Epithelial cell of prostate (primary cell): ENCODE results near the gene DNAJC15.
A peak's percentile ranks its signal among the peaks of the same experiment; 100 is the strongest.
"Not testable (repeated sequence)": the region's sequence is repeated elsewhere in the genome, so short reads cannot be mapped to it uniquely, and the experiment has no call there.

Experiments used
- DNase-seq: peaks from one replicate; pipeline ENCODE4 v3.0.0-alpha.2; 2011; ENCODE audit warnings: low read depth, low spot score
- H3K27ac ChIP-seq: fragments of 450-650 bp; 2 replicates; pipeline ENCODE4 v1.5.1; 2017; ENCODE audit warnings: mild to moderate bottlenecking

The DNAJC15 gene

DNA sequence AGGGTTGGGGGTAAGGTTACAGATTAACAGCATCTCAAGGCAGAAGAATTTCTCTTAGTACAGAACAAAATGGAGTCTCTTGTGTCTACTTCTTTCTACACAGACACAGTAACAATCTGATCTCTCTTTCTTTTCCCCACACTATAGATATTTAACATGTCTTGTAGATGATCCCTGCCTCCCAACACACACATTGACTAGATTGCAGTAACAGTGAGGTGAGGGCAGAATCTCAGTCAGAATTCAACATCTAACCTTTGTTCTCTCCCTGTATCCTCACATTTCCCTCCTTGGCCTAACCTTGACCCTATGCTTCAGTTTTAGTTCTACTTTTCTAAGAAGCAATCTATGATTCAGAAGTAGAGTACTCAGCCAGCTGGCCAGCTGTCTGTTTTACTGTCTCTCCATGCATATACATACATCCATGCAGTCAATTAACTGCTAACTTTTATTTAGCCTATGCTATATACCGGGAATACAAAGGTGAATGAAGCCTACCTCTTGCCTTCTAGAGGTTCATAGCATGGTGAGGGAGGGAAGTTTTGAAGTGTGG, 18.1 kb downstream of the DNAJC15 start:
- H3K27ac ChIP-seq, result no peak overlapping the region
- no peak for DNase-seq

DNA sequence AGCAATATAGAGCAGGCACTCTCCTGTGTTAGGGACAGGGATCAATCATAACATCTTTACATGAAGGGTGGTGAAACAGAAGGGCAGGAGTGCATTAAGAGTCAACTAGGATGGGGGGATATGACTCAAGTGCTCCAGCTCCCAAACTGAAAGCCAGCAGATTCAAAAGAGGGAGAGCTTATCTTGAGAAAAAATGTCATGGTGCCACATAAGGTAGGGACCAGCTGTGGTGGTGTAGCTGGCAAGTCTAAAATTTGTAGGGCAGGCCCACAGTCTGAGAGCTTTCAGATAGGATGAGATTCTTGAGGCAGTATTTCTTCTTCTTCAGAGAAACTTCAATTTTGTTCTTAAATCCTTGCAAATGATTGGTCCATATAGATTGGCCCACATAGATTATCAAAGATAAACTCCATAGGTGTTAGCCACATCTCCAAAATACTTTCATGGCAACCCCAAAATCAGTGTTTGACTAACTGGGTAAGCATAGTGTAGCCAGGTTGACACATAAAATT, 19.1 kb downstream of the DNAJC15 start:
- DNase-seq, result no peak
- H3K27ac ChIP-seq, result no peak overlapping the region

DNA sequence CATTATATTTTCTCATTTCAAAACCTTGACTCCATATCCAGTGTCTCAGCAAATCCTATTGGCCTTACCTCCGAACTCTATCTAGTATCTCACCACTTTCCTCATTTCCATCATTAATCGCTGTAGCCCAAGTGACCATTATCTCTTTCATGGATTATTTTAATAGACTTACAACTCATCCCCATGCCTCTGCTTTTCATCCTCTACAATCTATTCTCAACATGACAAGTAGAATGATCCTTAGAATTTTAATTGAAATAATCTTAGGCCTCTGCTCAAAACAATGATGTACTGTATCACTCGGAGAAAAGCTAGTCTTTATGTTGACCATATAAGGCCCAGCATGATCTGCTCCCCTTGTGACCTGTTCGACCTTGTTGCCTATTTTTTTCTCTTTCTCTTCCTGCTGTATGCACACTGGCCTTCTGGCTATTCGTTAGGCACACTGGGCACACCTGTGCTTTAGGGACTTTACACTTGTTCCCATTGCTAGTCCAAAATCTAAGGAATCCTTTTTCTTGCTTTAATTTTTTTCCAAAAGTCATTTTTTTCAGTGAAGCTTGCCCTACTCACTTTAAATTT, 21.4 kb downstream of the DNAJC15 start:
- no peak for DNase-seq
- peak overlapping the region; percentile 68 for H3K27ac ChIP-seq

GRCh38 chr13:43045302-43045773, 22.0 kb downstream of the DNAJC15 start:
- DNase-seq, result not testable (repeated sequence)
- peak overlapping the region; percentile 68 for H3K27ac ChIP-seq

DNA sequence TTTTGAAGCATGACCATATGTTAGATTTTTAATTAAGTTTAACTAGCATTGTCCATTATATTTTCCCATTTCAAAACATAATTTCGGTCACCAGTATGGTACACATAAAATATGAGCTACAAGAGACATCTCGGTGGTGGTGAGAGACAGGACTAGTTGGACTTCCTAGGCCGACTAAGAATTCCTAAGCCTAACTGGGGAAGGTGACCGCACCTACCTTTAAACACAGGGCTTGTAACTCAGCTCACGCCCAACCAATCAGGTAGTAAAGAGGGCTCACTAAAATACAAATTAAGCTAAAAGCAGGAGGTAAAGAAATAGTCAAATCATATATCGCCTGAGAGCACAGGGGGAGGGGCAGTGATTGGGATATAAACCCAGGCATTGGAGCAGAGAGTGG, 22.9 kb downstream of the DNAJC15 start:
- no peak for DNase-seq

DNA sequence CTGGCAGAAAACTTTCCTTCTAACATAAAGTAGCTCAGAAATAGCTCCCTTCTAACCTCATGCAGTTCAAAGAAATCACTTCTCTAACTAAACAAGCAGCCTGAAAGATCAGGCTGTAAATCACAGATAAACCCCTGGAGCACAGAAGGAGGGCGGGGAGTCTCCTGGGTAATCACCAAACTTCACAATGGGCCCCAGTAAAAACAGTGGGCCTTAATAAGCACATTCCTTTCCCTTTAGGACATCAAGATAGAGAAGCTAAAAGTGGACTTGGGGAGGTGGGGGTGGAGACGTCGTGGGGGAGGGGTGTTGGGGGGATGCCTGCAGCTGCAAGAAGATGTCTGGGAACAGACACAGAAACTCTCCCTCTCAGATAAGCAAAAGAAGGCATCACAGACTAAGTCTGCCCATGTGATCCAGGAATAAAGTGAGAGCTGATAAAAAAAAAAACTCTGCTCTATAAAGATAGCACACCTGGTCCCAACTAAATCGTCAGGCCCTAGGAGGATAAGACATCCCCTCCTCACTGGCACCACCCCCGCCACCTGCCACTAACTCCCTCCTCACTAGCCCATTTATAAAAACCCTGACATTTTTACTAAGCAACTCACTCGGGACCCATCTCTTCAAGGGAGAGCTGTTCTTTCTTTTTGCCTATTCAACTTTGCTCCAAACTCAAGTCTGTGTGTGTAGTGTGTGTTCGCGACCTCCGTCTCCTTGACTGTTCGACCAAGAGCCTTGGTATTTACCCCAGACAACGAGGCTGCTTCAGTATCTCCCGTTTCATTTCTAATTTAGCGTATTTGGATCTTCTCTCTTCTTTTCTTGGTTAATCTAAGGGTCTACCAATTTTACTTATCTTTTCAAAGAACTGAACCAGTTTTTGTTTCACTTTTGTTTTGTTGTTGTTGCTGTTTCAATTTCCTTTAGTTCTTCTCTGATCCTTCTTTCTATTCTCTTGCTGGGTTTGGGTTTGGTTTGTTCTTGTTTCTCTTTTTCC, 31.7 kb downstream of the DNAJC15 start:
- peak overlapping the region; percentile 49 for H3K27ac ChIP-seq
- no peak for DNase-seq

More for the DNA sequence above, 22.9 kb downstream of the DNAJC15 start:
- H3K27ac ChIP-seq, result peak overlapping the region; percentile 68

DNA sequence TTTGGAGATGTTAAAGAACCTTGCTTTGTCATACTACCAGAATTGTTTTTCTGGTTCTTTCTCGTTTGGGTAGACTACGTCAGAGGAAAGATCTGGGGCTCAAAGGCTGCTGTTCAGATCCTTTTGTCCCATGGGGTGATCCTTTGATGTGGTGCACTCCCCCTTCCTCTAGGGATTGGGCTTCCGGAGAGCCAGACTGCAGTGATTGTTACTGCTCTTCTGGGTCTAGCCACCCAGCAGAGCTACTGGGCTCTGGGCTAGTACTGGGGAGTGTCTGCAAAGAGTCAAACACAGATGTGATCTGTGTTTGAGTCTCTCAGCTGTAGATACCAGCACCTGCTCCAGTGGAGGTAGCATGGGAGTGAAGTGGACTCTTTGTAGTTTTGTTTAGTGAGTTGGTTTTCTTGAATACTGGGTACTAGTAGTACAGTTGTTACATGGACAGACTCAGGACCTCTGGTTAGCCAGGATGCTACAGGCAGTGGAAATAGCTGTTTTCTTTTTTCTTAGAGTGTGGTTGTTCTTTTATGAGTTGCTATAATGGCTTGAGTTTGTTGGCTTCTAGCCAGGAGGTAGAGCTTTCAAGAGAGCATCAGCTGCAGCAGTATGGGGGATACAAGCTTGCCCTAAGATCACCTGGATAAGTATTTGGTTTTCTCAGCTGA, 34.4 kb downstream of the DNAJC15 start:
- DNase-seq, result no peak

GRCh38 chr13:43058318-43058674, 34.9 kb downstream of the DNAJC15 start:
- peak; percentile 85 for DNase-seq
- peak overlapping the region; percentile 61 for H3K27ac ChIP-seq

More for the DNA sequence above, 34.4 kb downstream of the DNAJC15 start:
- H3K27ac ChIP-seq, result peak overlapping the region; percentile 61

DNA sequence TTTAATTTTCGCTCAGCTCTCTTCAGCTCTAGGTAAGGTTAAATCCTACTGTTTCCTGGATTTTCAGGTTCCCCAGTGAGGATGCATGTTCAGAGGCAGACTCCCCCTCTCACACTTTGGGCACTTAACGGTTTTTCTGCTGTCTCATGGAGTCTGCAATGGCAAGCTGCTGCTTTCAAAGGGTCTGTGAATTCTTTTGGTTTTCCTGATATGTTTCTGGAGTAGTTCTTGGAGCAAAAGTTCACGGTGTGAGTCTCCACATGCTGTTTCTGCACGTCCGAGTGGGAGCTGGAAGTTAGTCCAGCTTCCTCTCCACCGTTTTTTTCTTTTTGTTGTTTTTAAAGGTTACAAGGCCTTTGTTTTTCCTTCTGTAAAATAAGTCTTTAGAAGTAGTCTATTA, 35.4 kb downstream of the DNAJC15 start:
- peak overlapping the region; percentile 61 for H3K27ac ChIP-seq
- no peak for DNase-seq

DNA sequence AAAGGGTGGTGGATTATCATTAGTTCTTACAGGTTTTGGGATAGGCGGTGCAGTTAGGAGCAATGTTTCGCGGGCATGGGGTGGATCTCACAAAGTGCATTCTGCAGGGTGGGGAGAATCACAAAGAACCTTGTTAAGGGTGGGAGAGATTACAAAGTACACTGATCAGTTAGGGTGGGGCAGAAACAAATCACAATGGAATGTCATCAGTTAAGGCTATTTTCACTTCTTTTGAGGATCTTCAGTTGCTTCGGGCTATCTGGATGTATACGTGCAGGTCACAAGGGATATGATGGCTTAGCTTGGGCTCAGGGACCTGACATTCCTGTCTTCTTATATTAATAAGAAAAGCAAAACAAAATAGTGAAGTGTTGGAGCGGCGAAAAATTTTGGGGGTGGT, 36.4 kb downstream of the DNAJC15 start:
- DNase-seq, H3K27ac ChIP-seq: not testable (repeated sequence)

GRCh38 chr13:43060806-43061205, 37.4 kb downstream of the DNAJC15 start:
- not testable (repeated sequence) for DNase-seq, H3K27ac ChIP-seq

DNA sequence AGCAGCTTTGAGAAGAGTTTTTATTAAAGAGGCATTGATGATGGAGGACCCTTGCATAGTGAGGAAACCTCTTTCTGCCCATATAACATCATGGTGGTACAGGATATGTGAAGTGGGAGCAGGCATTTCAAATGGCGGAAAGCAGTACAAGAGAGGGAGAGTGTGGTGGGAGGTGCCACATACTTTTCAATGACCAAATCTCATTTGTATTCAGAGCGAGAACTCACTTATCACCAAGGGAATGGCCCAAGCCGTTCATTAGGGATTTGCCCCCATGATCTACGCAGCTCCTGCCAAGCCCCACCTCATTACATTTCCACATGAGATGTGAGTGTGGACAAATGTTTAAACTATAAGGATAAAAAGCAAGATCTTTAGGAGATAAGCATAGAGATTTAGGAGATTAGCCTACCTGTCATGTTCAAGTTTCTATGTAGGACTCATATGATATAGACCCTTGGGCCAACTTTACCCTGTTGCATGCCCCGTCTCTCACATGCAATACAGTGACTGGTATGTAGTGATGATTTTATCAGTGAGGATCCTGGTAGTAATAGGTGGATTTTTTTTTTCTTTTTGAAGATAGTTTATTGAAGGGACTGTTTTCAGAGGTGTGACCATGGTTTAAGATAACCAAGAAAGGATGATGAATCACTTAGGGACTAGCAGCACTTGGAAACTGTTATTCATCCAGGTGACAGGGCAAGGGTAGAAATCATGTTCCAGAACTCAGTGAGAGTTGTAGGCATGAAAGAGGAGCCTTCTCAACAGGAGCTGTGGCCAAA, 38.3 kb downstream of the DNAJC15 start:
- no peak for DNase-seq
- no peak overlapping the region for H3K27ac ChIP-seq

GRCh38 chr13:43071824-43072223, 48.4 kb downstream of the DNAJC15 start:
- no peak for DNase-seq
- no peak overlapping the region for H3K27ac ChIP-seq

DNA sequence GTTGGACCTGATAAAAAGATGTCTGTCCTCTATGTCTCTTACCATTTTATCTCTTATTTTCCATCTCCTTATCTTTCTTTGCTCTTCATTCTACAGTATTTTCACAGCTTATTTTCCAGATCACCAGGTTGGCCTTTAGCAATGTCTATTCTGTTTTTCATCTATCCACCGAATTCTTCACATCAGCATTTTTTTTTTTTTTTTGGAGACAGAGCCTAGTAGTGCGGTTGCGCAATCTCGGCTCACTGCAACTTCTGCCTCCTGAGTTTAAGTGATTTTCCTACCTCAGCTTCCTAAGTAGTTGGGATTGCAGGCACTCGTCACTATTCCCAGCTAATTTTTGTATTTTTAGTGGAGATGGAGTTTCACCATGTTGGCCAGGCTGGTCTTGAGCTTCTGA, 49.0 kb downstream of the DNAJC15 start:
- H3K27ac ChIP-seq, result no peak overlapping the region
- DNase-seq, result no peak

DNA sequence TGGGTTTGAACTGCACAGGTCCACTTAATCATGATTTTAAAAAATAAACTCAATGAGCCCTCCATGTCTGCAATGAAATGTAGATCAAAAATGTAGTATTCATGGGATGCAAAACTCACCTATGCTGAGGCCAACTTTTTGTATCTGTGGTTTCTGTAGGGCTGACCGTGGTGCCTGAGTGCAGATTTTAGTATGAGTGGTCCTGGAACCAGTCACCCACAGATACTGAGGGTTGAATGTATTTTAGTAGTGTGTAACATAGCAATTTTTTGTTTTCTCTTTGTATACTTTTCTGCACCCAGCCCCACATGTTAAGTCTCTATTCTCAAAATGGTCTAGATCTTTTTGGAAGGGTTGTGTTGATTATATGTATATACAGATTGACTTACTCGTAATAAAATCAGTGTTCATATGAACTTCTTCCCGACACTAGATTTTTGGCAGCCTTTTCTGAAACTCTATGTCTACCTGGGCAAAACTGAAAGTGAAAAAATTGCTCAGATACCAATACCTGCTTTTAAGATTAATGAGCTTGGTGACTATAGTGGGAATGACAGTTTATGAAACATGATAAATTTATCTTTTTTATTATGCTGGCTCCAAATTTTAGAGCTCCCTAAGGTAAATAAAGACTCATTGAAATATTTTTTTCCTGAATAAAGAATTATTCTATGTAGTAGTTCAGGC, 51.6 kb downstream of the DNAJC15 start:
- no peak for DNase-seq
- no peak overlapping the region for H3K27ac ChIP-seq

GRCh38 chr13:43075511-43075902, 52.1 kb downstream of the DNAJC15 start:
- not testable (repeated sequence) for DNase-seq, H3K27ac ChIP-seq

GRCh38 chr13:43077046-43077445, 53.7 kb downstream of the DNAJC15 start:
- DNase-seq, result no peak
- H3K27ac ChIP-seq, result no peak overlapping the region

GRCh38 chr13:43077461-43077860, 54.1 kb downstream of the DNAJC15 start:
- no peak overlapping the region for H3K27ac ChIP-seq
- DNase-seq, result no peak

- no peak overlapping the region for H3K27ac ChIP-seq
- no peak for DNase-seq
Measured at GRCh38 chr13:43077906-43078305, 54.5 kb downstream of the DNAJC15 start.
